Heart right ventricle (tissue), 16 donors: ENCODE data around the gene DOCK4. TPM values are rescaled to one million over a fixed set of nuclear protein-coding genes. Genes with fewer than 3 reads are reported as not detected.

Source experiments
- ATAC-seq, 8 donors: fragments of 200-7000 bp; cut with Tn5 transposase; one replicate each; pipeline ENCODE4 v1.9.1; 2020; ENCODE audit warnings: mild to moderate bottlenecking in 8 of 8, moderate library complexity in 8 of 8, moderate number of reproducible peaks in 1 of 8
- DNase-seq, 2 donors: peaks; one replicate each; pipeline ENCODE4 v3.0.0-alpha.2; 2020
- H3K27ac ChIP-seq, 10 donors: fragments of 200-600 bp; sonication (generic) in 2 of 10; one replicate each; pipeline versions ENCODE4 v1.5.0 to v1.8.0; 2020 to 2022; ENCODE audit warnings: mild to moderate bottlenecking in 3 of 10
- H3K27me3 ChIP-seq, 7 donors: fragments of 200-600 bp; one replicate each; pipeline ENCODE4 v1.8.0; 2021 to 2022; ENCODE audit warnings: mild to moderate bottlenecking in 2 of 7
- H3K36me3 ChIP-seq, 9 donors: fragments of 200-600 bp; sonication (generic) in 1 of 9; one replicate each; pipeline versions ENCODE4 v1.5.0 to v1.8.0; 2020 to 2022; ENCODE audit warnings: mild to moderate bottlenecking in 2 of 9
- H3K4me1 ChIP-seq, 9 donors: fragments of 200-600 bp; sonication (generic) in 1 of 9; one replicate each; pipeline versions ENCODE4 v1.5.0 to v1.8.0; 2020 to 2022; ENCODE audit warnings: mild to moderate bottlenecking in 4 of 9
- H3K4me3 ChIP-seq, 10 donors: fragments of 200-600 bp; sonication (generic) in 2 of 10; one replicate each; pipeline versions ENCODE4 v1.5.0 to v1.8.0; 2020 to 2022; ENCODE audit warnings: mild to moderate bottlenecking in 7 of 10, moderate library complexity in 2 of 10
- H3K9me3 ChIP-seq, 11 donors: fragments of 200-600 bp in 10 of 11; sonication (generic) in 2 of 11; one replicate each; pipeline versions ENCODE4 v1.5.0 to v1.8.0; 2013 to 2022; ENCODE audit warnings: mild to moderate bottlenecking in 2 of 11, control low read depth in 1 of 11, moderate library complexity in 1 of 11
- WGBS, 2 donors: extraction: QIAGEN DNeasy Blood & Tissue Kit; methylation state at CpG; one replicate each; pipeline ENCODE4 v1.1.7; 2013; ENCODE audit warnings: inconsistent platforms in 1 of 2; 5-methylcytosine and 5-hydroxymethylcytosine counted together
- intact Hi-C, 10 donors: fragments of 100-400 bp; cut with DNase I; formaldehyde crosslinking; loops; one replicate each; pipeline versions ENCODE4 v1.11.1 to v1.14.2; 2022
- polyA plus RNA-seq, 2 donors: library from polyadenylated mRNA; stranded (reverse); fragments of 200-250 nt; gene quantifications; one replicate each; pipeline ENCODE4 v1.2.3, GENCODE V29; 2013
- total RNA-seq, 10 donors: library from RNA; stranded (reverse); fragmentation: NEBNext Ultra II Directional in 3 of 10; extraction: Animal tissue kit (Norgen Biotek cat#: 25700) in 3 of 10; gene quantifications; one replicate each; pipeline versions ENCODE4 v1.2.1 to v1.2.4, GENCODE V29; 2021 to 2023
- TF ChIP-seq, protein P1 (sequence below), 9 donors: fragments of 200-600 bp; sonication (generic) in 2 of 9; IDR thresholded peaks; one replicate each; pipeline versions ENCODE4 v1.5.0 to v1.8.0; 2021 to 2022; ENCODE audit warnings: antibody characterized with exemption in 9 of 9, mild to moderate bottlenecking in 5 of 9, moderate library complexity in 1 of 9
- donor health status: Arrhythmogenic right ventricular cardiomyopathy.
- donor health status: ischemic (EF 13 %, LVEDD 7.1; RV severe dilation, severe dysfunction).
- donor health status: healthy with polysubstance abuse.
- donor health status: DM: no; HTN: yes; CAD: no.
- donor health status: DM: no; HTN: no; CAD: no.
- donor health status: ischemic (EF 25% LVEDD 6.9; RV normal size, moderate dysfunction).
- donor health status: ischemic (EF 25% LVEDD 5.7; RV mildly dilated, moderate dysfunction).
- donor health status: healthy.
- donor health status: DM: yes; HTN: yes; CAD: no.
- donor health status: Ischemic cardiomyopathy.
- donor health status: ischemic (EF 35%, LVEDD 5.7; RV mildly dilated, moderate dysfunction).
- donor health status: nonischemic (EF 11% LVEDD 7.7; RV severe dilation, severe dysfunction).
- donor health status: DM: yes; HTN: yes; CAD: no.
- donor health status: PGD.
- donor health status: ischemic (EF 29% LVEDD 5.4; RV normal size, mild dysfunction).
- donor health status: nonischemic (EF 23%, LVEDD 6.1; RV moderate dilation, normal function).

DOCK4 gene
- total and polyA plus RNA-seq, 12 donors = 2.6 to 26.8 (median 14.7) TPM

DNA sequence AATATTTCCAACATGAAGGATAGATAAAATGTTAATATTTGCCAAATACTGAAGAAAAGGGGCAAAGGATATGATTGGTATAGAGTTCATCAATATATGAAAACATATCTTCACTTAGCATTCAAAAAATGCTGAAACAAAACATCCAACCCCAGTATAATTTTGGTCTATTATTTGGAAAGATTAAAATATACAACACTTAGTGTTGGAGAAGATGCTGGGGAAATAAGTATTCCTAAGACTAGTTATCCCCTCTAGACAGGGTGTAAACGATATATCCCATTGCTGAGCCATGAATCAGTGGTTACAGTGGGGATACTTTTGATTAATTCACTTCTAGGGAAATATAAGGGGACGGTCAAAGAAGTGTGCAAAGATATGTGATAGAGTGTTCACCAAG is 456.6 kb downstream of the DOCK4 start:
- peaks cover 0 to 7% (median 0%) of the 10 kb centered on the region in 11 donors for H3K9me3 ChIP-seq
- intact Hi-C loops = loop anchor here in 9 of 10 donors (5.0 to 10.0 kb wide), 9 partner anchors 105 to 1665 kb away; no protein-coding TSS in a partner anchor
- no peak for DNase-seq
- H3K4me1 ChIP-seq = peaks cover 0 to 3% (median 0%) of the 10 kb centered on the region in 9 donors
- peaks cover 0 to 51% (median 6%) of the 10 kb centered on the region in 9 donors for H3K36me3 ChIP-seq
- H3K27ac ChIP-seq = no peak overlapping the region
- H3K27me3 ChIP-seq = no peaks in the 10 kb centered on the region
- TF ChIP-seq, protein P1, sequence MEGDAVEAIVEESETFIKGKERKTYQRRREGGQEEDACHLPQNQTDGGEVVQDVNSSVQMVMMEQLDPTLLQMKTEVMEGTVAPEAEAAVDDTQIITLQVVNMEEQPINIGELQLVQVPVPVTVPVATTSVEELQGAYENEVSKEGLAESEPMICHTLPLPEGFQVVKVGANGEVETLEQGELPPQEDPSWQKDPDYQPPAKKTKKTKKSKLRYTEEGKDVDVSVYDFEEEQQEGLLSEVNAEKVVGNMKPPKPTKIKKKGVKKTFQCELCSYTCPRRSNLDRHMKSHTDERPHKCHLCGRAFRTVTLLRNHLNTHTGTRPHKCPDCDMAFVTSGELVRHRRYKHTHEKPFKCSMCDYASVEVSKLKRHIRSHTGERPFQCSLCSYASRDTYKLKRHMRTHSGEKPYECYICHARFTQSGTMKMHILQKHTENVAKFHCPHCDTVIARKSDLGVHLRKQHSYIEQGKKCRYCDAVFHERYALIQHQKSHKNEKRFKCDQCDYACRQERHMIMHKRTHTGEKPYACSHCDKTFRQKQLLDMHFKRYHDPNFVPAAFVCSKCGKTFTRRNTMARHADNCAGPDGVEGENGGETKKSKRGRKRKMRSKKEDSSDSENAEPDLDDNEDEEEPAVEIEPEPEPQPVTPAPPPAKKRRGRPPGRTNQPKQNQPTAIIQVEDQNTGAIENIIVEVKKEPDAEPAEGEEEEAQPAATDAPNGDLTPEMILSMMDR (IDR thresholded peaks at IDR 0.05) = no peak
- no peak overlapping the region for H3K4me3 ChIP-seq
- no peak for ATAC-seq
- 93 to 97% methylated on average over 2 of the region's 2 CpGs for WGBS, 2 donors

DNA sequence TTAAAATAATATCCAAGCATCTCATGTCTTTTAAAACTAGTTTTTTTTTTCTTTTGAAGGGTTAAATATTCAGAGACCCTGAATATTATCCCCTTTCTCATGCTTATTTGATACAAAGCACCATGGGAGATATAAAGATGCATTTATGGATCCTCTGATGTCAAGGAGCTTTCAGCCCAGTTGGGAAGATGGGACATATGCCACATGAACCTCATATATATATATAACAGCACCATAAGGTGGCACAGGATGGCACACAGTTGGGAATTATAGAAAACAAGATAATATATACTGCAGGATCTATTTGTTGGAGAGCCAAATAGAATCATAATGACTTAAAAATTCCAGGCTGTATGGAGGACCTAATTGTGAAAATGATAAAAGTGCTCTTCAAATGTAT is 458.5 kb downstream of the DOCK4 start:
- no peak overlapping the region for H3K4me3 ChIP-seq
- TF ChIP-seq, protein P1 (IDR thresholded peaks at IDR 0.05) = no peak
- peaks cover 0 to 61% (median 10%) of the 10 kb centered on the region in 9 donors for H3K36me3 ChIP-seq
- peaks cover 0 to 3% (median 0%) of the 10 kb centered on the region in 9 donors for H3K4me1 ChIP-seq
- no peak overlapping the region for H3K27ac ChIP-seq
- ATAC-seq = no peak
- intact Hi-C loops = loop anchor here in 2 of 10 donors (10.0 kb wide), 3 partner anchors 747 to 1667 kb away; no protein-coding TSS in a partner anchor
- no peaks in the 10 kb centered on the region for H3K27me3 ChIP-seq
- H3K9me3 ChIP-seq = peaks cover 0 to 7% (median 0%) of the 10 kb centered on the region in 11 donors
- no peak for DNase-seq

DNA sequence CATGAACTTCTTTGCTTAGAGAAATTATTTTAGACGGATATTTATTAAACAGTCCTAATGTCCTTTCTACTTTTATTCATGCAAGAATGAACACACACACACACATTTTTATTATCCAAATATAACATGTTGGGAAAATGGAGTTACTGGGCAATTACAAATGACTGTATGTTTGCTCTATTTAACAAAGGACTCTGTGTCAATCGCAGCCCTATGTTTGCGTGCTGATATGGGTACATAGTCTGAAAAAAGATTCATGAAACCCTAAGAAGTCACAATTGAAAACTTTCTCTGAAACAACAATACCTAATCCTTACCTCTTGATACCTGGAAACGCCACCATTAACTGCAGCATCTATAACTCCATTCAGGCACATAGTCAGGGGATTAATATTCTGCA is 459.2 kb downstream of the DOCK4 start:
- H3K4me1 ChIP-seq = peaks cover 0 to 3% (median 0%) of the 10 kb centered on the region in 9 donors
- no peak overlapping the region for H3K27ac ChIP-seq
- 94 to 97% methylated on average over 4 of the region's 4 CpGs for WGBS, 2 donors
- TF ChIP-seq, protein P1 (IDR thresholded peaks at IDR 0.05) = no peak
- intact Hi-C loops = loop anchor here in 2 of 10 donors (10.0 kb wide), 3 partner anchors 748 to 1668 kb away; no protein-coding TSS in a partner anchor
- no peaks in the 10 kb centered on the region for H3K27me3 ChIP-seq
- no peak overlapping the region for H3K4me3 ChIP-seq
- DNase-seq (no peak), ATAC-seq (no peak)
- H3K36me3 ChIP-seq = peaks cover 0 to 61% (median 10%) of the 10 kb centered on the region in 9 donors
- peaks cover 0 to 7% (median 0%) of the 10 kb centered on the region in 11 donors for H3K9me3 ChIP-seq

DNA sequence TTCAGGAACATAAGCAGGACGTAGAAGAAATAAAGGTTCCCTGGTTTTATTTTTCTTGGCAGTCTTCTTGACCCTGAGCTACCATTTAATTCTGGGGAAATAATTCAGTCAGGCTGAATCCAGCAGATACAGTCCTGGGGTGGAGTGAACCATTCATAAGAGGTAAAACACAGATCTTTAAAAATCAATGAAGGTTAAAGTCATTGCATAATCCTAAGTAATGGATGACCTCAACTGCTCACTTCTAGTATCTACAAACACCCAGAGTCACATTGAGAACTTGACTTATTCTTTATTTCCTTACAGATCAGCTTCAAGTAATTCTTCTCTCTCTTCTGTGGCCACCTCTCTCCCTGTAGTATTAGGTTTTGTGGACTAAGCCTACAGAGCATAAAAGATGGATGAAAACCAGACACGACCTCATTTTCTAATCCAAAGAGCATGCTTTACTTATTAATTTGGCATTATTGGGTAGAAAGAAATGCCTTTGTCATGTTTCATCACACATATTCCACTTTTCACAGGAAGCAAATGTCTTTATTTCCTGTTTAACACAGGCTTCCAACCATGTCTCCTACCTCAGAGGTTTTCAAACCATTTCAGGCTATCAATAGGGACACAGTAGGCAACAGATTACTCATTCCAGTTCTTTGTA is 461.6 kb downstream of the DOCK4 start:
- DNase-seq (no peak), ATAC-seq (peak in 2 of 8 donors; percentile 11 to 13)
- Histone ChIP-seq H3K4me3 (no peak overlapping the region), H3K27me3 (no peaks in the 10 kb centered on the region), H3K36me3 (peaks cover 0 to 62% (median 10%) of the 10 kb centered on the region in 9 donors), H3K4me1 (peaks cover 0 to 3% (median 0%) of the 10 kb centered on the region in 9 donors), H3K27ac (peak overlapping the region in 1 of 10 donors; percentile 2), H3K9me3 (peaks cover 0 to 4% (median 0%) of the 10 kb centered on the region in 11 donors)
- 56 to 61% methylated on average over 2 of the region's 2 CpGs for WGBS, 2 donors
- intact Hi-C loops = loop anchor here in 4 of 10 donors (5.0 to 10.0 kb wide), 5 partner anchors 668 to 1670 kb away; no protein-coding TSS in a partner anchor
- TF ChIP-seq, protein P1 (IDR thresholded peaks at IDR 0.05) = no peak
